Cardiac atrium fibroblast (primary cell): ENCODE data around the gene RRAGA. TPM values are rescaled to one million over a fixed set of nuclear protein-coding genes. Genes with fewer than 3 reads are reported as not detected.

Experiments
- total RNA-seq: library from RNA; depleted of rRNA; stranded (reverse); fragments of >200 nt; gene quantifications from 2 replicates; pipeline ENCODE4 v1.2.3, GENCODE V29; 2015

Gene RRAGA, protein sequence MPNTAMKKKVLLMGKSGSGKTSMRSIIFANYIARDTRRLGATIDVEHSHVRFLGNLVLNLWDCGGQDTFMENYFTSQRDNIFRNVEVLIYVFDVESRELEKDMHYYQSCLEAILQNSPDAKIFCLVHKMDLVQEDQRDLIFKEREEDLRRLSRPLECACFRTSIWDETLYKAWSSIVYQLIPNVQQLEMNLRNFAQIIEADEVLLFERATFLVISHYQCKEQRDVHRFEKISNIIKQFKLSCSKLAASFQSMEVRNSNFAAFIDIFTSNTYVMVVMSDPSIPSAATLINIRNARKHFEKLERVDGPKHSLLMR
- total RNA-seq, result 87.4 and 97.9 TPM in 2 replicates

DNA sequence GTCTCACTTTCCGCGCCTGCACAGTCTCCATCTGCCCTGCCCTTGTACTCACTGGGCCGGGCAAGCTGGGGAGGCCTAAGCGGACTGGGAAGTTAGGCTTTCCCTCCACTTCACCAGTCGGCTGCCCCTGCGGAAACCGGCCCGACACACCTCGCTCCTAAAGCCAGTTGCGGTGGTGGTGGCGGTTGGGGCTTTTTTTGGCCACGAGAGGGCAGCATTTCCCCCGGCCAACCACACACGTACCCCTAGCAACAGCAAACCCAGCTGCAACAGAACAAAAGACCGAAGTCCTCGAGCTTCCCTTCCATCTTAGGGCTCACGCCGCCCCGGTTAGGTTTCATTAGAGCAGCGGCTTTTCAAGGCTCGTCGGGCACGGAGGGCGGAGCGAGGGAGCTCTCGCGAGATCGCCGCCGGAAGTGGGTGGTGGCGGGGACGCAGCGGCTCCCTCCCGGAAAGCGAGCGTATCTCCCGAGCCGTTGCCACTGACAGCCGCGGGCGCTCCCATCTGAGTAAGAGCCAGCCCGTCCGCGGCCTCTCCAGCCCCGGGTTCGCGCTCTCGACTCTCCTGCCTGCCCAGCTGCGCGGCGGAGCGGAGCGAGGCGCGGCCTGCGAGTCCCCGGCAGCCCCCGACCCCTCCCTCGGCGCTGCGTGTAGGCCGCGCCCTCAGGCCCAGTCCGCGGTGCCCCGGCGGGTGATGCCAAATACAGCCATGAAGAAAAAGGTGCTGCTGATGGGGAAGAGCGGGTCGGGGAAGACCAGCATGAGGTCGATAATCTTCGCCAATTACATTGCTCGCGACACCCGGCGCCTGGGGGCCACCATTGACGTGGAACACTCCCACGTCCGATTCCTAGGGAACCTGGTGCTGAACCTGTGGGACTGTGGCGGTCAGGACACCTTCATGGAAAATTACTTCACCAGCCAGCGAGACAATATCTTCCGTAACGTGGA, at the start of gene RRAGA:
Gene RRAGA (plus strand): TSS at position 462 of the 951 bp plus-strand sequence. CDS start 233 bp downstream, at position 695.

DNA sequence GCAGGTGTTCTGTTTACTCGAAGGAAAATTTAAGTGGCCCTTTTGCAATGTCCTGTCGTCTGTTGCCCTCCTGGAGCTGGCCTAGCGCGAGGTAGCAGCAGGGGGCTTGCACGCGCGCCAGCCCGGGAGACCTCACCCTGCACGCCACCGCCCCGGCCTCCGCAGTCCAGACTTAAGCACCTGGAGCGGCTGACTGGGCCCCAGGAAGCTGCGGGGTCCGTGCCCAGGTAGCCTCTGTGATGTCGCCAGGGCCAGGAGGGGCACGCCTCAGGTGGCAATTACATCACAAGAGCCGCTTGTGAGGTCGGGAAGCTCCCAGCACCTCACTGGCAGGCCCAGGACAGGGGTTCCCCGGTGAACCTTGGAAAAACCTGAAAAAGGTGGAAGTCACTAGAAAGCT, 16.2 kb upstream of the RRAGA start, which contains the start of gene SAXO1:
Gene SAXO1 (minus strand): TSS at position 195 of the 400 bp plus-strand sequence. CDS start 301 bp downstream, outside the sequence.

Other genes starting within 250 kb of the RRAGA start
- gene SAXO1, start 16.2 kb upstream of the RRAGA start, total RNA-seq, result not detected in 2 replicates
- gene HAUS6, start 53.5 kb downstream of the RRAGA start, total RNA-seq, result 7.4 and 10.9 TPM in 2 replicates
- 480 and 619 TPM in 2 replicates for gene PLIN2, start 78.1 kb downstream of the RRAGA start, total RNA-seq
- 25.1 and 33.9 TPM in 2 replicates for gene DENND4C, start 181.3 kb downstream of the RRAGA start, total RNA-seq